Epithelial cell of esophagus (primary cell): Measurements from ENCODE around the gene KAZN.
"Not testable (repeated sequence)": the region's sequence is repeated elsewhere in the genome, so short reads cannot be mapped to it uniquely, and the experiment has no call there.

Experiments used
- DNase-seq: peaks from one replicate; pipeline ENCODE4 v3.0.0; 2010; ENCODE audit warnings: low read depth
- H3K4me3 ChIP-seq: 2 replicates; pipeline ENCODE4 v1.5.1; 2011; ENCODE audit warnings: mild to moderate bottlenecking, low read length, control low read depth
- TF ChIP-seq, protein P1 (sequence below): IDR thresholded peaks from 2 replicates; pipeline ENCODE4 v1.5.1; 2011; ENCODE audit warnings: low read depth, mild to moderate bottlenecking, low read length, control low read depth, inconsistent platforms; ENCODE audit not compliant: insufficient read depth; ENCODE audit errors: missing control alignments

The KAZN gene

DNA sequence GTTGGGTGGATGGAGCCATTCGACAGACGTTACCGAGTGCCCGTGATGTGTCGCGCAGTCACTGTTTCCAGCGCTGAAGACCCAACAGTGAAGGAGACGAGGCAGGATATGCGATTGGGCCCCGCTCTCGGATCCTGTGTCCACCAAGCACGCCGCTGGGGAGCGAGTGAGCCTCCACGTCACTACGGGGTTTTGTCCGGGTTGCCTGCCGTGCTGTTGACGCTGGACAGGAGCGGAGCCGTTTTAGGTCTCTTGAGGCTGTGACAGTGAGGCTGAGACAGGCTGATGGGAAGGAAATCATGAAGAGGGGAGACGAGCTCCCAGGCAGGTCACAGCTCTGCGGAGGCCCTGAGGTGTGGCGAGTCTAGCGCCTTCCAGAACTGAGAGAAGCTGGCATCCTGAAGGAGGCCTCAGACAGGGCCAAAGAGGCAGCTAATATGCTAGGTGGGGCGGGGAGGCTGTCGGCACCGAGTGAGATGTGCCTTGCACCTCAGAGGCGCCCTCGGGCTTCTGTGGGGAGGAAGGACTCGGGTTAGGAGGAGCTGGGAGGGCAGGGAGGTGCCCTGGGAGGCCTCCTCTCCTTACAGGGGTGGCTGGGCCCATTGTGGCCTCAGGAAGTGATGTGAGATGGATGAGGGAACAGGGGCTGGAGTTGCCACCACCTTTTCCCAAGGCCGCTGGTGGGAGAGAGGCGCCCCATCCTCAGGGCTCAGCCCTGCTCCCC, 359.1 kb downstream of the KAZN start:
- no peak overlapping the region for H3K4me3 ChIP-seq
- DNase-seq = no peak
- TF ChIP-seq, protein P1, sequence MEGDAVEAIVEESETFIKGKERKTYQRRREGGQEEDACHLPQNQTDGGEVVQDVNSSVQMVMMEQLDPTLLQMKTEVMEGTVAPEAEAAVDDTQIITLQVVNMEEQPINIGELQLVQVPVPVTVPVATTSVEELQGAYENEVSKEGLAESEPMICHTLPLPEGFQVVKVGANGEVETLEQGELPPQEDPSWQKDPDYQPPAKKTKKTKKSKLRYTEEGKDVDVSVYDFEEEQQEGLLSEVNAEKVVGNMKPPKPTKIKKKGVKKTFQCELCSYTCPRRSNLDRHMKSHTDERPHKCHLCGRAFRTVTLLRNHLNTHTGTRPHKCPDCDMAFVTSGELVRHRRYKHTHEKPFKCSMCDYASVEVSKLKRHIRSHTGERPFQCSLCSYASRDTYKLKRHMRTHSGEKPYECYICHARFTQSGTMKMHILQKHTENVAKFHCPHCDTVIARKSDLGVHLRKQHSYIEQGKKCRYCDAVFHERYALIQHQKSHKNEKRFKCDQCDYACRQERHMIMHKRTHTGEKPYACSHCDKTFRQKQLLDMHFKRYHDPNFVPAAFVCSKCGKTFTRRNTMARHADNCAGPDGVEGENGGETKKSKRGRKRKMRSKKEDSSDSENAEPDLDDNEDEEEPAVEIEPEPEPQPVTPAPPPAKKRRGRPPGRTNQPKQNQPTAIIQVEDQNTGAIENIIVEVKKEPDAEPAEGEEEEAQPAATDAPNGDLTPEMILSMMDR = no peak

DNA sequence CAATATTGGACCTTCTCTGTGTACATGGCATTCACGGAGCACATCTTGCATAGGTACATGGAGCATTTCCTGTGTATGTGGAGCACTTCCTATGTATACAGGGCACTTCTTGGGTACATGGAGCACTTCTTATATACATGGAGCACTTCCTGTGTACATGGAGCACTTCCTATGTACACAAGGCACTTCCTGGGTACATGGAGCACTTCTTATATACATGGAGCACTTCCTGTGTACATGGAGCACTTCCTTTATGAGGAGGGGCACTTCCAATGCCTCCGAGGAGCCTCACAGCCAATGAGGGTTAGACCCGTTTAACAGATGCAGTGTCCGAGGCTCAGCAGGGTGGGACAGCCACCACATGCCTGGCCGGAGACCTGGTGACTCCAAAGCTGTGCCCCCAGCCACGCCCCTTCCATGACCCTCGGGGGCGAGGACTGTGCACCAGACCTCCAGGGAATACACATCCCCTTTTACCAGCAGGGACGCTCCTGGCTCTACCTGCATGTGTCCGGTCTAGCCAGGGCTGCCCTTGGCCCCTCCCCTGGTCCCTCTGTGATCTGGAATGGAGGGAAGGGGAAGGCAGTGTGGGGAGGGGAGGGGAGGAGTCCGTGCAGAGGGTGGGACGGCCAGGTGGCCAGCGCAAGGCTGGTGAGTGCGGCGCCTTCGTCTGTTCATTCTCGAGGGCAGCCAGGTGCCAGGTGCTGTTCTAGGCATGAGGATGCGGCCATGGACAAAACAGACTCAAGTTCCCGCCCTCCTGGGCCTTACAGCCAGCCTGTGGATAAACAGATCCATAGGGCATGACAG, 360.0 kb downstream of the KAZN start:
- no peak overlapping the region for H3K4me3 ChIP-seq
- no peak for DNase-seq
- TF ChIP-seq, protein P1 = no peak

DNA sequence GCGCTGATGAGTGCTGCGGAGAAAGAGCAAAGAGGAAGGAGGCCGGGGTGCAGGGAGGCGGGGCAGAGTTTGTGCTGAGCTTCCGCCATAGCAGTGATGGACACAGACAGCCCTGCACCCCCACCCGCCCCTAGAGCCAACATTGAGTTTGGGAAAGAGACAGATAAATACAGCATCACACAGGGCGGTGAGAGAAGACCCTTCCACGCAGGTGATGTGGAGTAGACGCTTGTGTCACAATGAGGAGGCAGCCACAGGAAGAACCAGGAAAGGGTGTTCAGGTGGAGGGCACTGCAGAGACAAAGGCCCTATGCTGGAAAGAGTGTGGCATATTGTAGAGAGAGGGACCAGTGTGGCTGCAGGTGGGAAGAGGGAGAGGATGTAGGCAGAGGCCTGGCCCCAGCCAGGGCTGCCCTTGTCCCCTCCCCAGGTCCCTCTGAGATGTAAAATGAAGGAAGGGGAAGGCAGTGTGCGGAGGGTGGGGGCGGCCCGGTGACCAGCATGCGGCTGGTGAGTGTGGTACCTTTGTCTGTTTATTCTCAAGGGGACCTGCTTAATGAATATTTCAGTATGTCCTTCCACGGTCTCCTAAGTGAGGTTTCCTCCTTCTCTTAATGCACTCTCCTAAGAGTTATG, 360.7 kb downstream of the KAZN start:
- no peak for DNase-seq
- H3K4me3 ChIP-seq = no peak overlapping the region
- TF ChIP-seq, protein P1 = no peak

DNA sequence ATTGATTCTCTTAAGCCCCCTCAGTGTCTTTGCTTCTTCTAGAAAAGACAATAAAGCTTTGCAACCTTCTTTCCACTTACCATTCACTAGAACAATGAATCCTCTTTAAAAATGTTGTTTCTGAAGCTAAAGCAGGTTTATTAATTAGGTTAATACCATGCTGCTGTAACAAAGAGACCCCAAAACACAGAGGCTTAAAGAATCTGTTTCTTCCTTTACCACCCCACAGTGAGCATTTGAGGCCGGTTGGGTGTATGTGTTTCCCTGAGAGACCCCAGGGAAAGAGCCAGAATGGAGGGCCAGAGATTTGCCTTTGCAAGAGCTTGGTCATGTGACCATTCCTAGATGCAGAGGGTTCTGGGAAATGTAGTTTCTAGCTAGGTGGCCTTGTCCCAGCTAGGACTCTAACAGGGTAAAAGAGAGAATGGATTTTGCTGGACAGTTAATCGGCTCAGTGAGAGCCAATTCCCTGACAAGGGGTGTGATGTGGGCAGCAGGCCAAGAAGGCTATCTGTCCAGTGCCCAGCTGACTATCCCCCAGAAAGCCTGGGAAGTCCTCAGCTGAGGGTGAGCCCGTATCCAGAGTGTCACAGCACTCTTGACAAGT, 363.3 kb downstream of the KAZN start:
- no peak for DNase-seq
- no peak overlapping the region for H3K4me3 ChIP-seq

DNA sequence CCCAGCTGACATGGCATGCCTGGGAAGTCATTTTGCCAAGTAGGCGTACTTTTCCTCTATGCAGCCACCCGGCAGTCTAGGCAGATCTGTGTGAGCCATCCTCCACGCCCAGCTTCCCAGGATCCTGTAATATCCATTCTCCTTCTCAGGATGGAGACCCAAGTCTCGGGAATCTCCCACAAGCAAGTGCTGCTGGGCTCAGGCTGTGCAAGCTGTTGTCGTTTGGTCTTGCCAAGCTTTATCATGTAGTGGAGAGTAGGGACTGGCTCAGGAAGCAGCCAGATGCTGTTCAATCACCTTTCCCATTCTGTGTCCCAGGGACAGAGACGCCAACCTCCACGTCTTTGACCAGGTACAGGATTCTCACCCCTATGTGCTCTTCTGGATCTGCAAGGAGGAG, 363.9 kb downstream of the KAZN start:
- H3K4me3 ChIP-seq = no peak overlapping the region
- DNase-seq = no peak
- TF ChIP-seq, protein P1 = no peak

More for the DNA sequence above, 363.3 kb downstream of the KAZN start:
- TF ChIP-seq, protein P1 = no peak

DNA sequence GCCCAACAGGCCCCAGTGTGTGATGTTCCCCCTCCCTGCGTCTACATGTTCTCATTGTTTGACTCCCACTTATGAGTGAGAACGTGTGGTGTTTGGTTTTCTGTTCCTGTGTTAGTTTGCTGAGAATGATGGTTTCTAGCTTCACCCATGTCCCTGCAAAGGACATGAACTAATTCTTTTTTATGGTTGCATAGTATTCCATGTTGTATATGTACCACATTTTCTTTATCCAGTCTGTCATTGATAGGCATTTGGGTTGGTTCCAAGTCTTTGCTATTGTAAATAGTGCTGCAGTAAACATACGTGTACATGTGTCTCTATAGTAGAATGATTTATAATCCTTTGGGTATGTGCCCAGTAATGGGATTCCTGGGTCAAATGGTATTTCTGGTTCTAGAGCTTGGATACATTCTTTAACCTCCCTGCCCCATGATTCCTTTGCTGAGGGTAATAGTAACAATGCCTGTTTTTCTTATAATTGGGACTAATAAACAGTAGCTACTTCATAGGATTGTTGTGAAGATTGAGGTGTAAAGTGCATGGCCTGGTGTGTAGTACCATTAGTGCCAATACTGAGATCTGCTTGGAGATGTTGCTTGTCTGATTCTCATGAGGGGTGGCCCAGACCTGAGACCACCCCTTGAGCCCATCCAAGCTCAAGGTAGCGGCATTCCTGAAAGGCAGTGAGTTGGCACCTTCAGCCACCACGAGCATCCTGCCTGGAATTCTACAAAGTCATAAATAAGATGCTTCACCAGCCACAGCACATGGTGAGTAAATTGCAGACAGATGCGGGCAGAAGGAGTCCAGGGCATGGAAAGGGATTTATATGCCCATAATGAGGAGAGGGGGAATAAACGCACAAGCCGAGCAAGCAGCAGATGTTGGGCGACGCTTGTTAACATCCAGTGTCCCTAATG, 365.6 kb downstream of the KAZN start:
- not testable (repeated sequence) for DNase-seq, H3K4me3 ChIP-seq
